A673 (cell line): ENCODE results near the gene ACACA. TPM values are rescaled to one million over a fixed set of nuclear protein-coding genes. Genes with fewer than 3 reads are reported as not detected.

Experiments used
- BruUV-seq: library from RNA; stranded (reverse); fragments of 400-500 nt; replicated peaks from 2 replicates; lab custom pipeline; 2021; lab: Mats Ljungman, UMichigan
- CTCF ChIA-PET: fragments of 300-600 bp; sonication (Branson Sonifier 250); formaldehyde crosslinking; loops from one replicate; lab custom pipeline; 2022; ENCODE audit warnings: antibody characterized with exemption; lab: Charles Lee
- POLR2A ChIA-PET: fragments of 300-600 bp; sonication (Branson Sonifier 250); formaldehyde crosslinking; loops from one replicate; lab custom pipeline; 2022; ENCODE audit warnings: antibody characterized with exemption; ENCODE audit not compliant: low non-redundant PET; lab: Charles Lee
- DNase-seq: peaks from one replicate; pipeline ENCODE4 v3.0.0-alpha.2; 2015; ENCODE audit warnings: low spot score
- H3K27ac ChIP-seq: fragments of 200-600 bp; sonication (generic); 2 replicates; pipeline ENCODE4 v1.5.1; 2016; ENCODE audit warnings: mixed run types, low read depth, mild to moderate bottlenecking, mixed read lengths, antibody characterized with exemption, low read length; ENCODE audit not compliant: poor library complexity, severe bottlenecking
- H3K27me3 ChIP-seq: fragments of 200-600 bp; sonication (generic); replicated peaks from 2 replicates; pipeline ENCODE4 v1.6.1; 2017; ENCODE audit warnings: mixed run types, low read depth, mild to moderate bottlenecking, mixed read lengths, antibody characterized with exemption, low read length; ENCODE audit not compliant: insufficient read depth, poor library complexity
- H3K36me3 ChIP-seq: fragments of 200-600 bp; sonication (generic); 2 replicates; pipeline ENCODE4 v1.6.1; 2016; ENCODE audit warnings: mixed run types, mild to moderate bottlenecking, mixed read lengths, antibody characterized with exemption, low read length; ENCODE audit not compliant: insufficient read depth, poor library complexity, severe bottlenecking
- H3K4me1 ChIP-seq: fragments of 200-600 bp; sonication (generic); 2 replicates; pipeline ENCODE4 v1.6.1; 2017; ENCODE audit warnings: mixed run types, mild to moderate bottlenecking, mixed read lengths, antibody characterized with exemption, low read length; ENCODE audit not compliant: insufficient read depth, poor library complexity, severe bottlenecking
- H3K4me3 ChIP-seq: fragments of 200-600 bp; sonication (generic); 2 replicates; pipeline ENCODE4 v1.5.1; 2016; ENCODE audit warnings: low read depth, mixed run types, mild to moderate bottlenecking, mixed read lengths, low read length; ENCODE audit not compliant: poor library complexity, severe bottlenecking
- H3K9me3 ChIP-seq: fragments of 200-600 bp; sonication (generic); 2 replicates; pipeline ENCODE4 v1.6.1; 2016; ENCODE audit warnings: mixed run types, low read depth, mild to moderate bottlenecking, mixed read lengths, antibody characterized with exemption, low read length; ENCODE audit not compliant: poor library complexity, severe bottlenecking
- EZH2 ChIP-seq: fragments of 200-600 bp; sonication (generic); IDR thresholded peaks from 2 replicates; pipeline ENCODE4 v1.6.1; 2017; ENCODE audit warnings: borderline replicate concordance, low read depth, mild to moderate bottlenecking, mixed read lengths, antibody characterized with exemption, low read length; ENCODE audit not compliant: poor library complexity, severe bottlenecking
- intact Hi-C: fragments of 100-400 bp; cut with micrococcal nuclease; formaldehyde crosslinking; loops from one replicate; pipeline ENCODE4 v1.10.0; 2022; ENCODE audit not compliant: unreplicated experiment
- total RNA-seq: library from RNA; stranded (reverse); gene quantifications from 2 replicates; pipeline ENCODE4 v1.2.3, GENCODE V29; 2021
- TF ChIP-seq, protein P1 (sequence below): fragments of 300-800, 200-600 bp; sonication (generic); conservative IDR thresholded peaks from 2 replicates; pipeline ENCODE4 v1.5.1; 2017; ENCODE audit warnings: low read depth, mild to moderate bottlenecking, antibody characterized with exemption, low read length, moderate library complexity, mixed read lengths

The ACACA gene
- total RNA-seq, 1 experiment from 2014 or later: 68.3 TPM

DNA sequence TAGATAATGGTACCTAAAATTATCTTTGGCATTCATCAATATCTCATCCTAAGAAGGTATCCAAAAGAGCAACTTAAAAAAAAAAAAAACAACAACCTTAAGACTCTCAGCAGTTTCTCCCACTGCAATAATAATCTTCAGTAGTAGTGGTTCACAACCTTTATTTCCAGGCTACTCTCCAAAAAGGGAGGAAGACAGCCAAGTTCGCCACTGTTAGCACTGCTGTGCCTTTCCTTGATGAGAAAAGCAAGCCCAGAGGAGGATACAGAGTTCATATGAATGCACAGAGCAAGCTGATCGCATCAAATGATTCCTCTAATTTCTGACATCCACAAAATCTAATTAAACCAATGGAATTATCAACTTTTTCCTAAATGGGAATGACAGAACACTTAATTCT lies 258.5 kb downstream of the ACACA start:
- no peaks in the 10 kb centered on the region for H3K9me3 ChIP-seq
- POLR2A ChIA-PET: no interaction called here
- H3K36me3 ChIP-seq: no peaks in the 10 kb centered on the region
- no peaks in the 10 kb centered on the region for H3K27me3 ChIP-seq
- intact Hi-C loops: no loop called here
- BruUV-seq: no TSS peak
- CTCF ChIA-PET: no interaction called here
- H3K27ac ChIP-seq: no peak overlapping the region
- no peak overlapping the region for H3K4me3 ChIP-seq
- no peaks in the 10 kb centered on the region for H3K4me1 ChIP-seq
- no peak for TF ChIP-seq EZH2
- TF ChIP-seq, protein P1, sequence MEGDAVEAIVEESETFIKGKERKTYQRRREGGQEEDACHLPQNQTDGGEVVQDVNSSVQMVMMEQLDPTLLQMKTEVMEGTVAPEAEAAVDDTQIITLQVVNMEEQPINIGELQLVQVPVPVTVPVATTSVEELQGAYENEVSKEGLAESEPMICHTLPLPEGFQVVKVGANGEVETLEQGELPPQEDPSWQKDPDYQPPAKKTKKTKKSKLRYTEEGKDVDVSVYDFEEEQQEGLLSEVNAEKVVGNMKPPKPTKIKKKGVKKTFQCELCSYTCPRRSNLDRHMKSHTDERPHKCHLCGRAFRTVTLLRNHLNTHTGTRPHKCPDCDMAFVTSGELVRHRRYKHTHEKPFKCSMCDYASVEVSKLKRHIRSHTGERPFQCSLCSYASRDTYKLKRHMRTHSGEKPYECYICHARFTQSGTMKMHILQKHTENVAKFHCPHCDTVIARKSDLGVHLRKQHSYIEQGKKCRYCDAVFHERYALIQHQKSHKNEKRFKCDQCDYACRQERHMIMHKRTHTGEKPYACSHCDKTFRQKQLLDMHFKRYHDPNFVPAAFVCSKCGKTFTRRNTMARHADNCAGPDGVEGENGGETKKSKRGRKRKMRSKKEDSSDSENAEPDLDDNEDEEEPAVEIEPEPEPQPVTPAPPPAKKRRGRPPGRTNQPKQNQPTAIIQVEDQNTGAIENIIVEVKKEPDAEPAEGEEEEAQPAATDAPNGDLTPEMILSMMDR: no peak
- DNase-seq: no peak

DNA sequence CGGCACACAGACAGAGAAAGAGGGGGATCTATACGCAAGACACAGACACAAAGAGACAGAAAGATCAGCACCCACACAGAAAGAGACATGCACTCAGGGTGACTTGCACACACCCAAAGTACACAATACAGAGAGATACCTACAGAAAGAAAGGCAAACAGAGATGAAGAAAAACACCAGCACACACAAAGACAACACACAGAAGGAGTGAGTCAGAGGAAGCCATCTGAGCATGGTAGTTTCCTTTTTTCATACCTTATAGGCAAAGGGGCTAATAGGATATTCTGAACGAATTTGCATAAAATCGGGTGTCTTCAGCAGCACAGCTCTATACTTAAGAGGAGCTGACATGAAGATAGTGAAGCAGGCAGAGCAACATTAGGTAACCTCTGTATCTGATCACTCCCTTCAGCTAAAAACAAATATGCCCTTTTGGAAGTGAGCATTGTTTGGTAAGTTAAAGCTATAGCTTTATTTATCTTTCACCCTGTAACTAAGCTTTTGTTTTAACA lies 259.3 kb downstream of the ACACA start:
- no peak for TF ChIP-seq EZH2
- TF ChIP-seq, protein P1: no peak
- Histone ChIP-seq H3K27me3 (no peaks in the 10 kb centered on the region), H3K27ac (no peak overlapping the region), H3K4me1 (no peaks in the 10 kb centered on the region), H3K36me3 (no peaks in the 10 kb centered on the region), H3K9me3 (no peaks in the 10 kb centered on the region), H3K4me3 (no peak overlapping the region)
- intact Hi-C loops: no loop called here
- peak; percentile 26 for DNase-seq
- ChIA-PET POLR2A (no interaction called here), CTCF (interaction anchor here (0.5 kb wide), 1 partner anchor 391 kb away, joined by 3 read pairs; no protein-coding TSS in a partner anchor)
- BruUV-seq: no TSS peak

DNA sequence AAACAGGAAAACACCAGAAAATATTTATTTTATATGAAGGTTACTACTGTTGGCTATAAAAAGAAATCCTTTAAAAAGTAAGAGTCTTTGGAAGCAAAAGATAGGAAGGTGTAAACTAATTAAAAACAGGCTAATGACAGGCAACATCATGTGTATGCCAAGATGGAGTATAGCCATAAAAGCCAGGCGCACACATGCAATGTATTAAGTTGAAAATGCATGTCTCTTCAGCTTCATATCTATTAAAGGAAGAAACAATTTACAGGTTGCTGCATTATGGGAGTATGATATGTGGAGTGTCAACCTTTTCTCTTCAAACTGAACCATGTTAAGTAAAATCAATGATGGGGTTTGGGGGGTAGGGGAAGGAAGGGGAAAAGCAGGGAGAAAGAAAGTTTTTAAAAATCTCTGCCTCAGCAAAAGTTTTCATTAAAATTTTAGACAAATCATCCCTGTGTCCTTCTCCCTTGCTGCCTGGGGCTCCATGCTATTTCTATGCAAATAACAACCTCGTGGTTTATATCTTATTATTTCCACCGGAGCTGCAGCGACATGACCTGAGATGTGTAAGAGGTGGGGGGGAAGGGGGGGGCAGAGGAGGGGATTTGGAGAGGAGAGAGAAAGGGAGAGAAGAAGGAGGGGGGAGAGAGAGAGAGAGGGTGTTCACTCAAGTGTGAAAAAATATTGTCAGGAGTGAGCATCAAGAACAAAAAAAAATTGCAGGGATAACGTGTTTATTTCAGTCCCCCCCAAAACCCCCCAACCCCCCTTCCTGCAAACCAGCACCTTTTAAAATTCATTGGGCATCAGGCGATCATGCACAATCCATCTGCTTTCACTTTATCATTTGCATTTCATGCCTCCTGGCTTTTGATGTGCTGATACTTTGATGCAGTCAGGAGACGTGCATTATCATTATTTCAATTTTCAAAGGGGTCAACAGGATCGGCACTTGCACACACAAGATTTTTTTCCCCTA lies 260.3 kb downstream of the ACACA start:
- Histone ChIP-seq H3K4me3 (no peak overlapping the region), H3K9me3 (no peaks in the 10 kb centered on the region), H3K4me1 (no peaks in the 10 kb centered on the region), H3K27me3 (no peaks in the 10 kb centered on the region), H3K36me3 (no peaks in the 10 kb centered on the region), H3K27ac (no peak overlapping the region)
- ChIA-PET CTCF (no interaction called here), POLR2A (no interaction called here)
- intact Hi-C loops: no loop called here
- DNase-seq: no peak
- no TSS peak for BruUV-seq
- TF ChIP-seq, protein P1: no peak
- no peak for TF ChIP-seq EZH2
